ENCODE results near the gene TARBP1.

TARBP1 gene

GRCh38 chr1:234373064-234373958 is 105.7 kb downstream of the TARBP1 start, which contains the start of gene COA6:
COA6 (plus strand) TSS chr1:234373456; CDS start chr1:234373467, 11 bp downstream.
- TF ChIP-seq, protein P1, sequence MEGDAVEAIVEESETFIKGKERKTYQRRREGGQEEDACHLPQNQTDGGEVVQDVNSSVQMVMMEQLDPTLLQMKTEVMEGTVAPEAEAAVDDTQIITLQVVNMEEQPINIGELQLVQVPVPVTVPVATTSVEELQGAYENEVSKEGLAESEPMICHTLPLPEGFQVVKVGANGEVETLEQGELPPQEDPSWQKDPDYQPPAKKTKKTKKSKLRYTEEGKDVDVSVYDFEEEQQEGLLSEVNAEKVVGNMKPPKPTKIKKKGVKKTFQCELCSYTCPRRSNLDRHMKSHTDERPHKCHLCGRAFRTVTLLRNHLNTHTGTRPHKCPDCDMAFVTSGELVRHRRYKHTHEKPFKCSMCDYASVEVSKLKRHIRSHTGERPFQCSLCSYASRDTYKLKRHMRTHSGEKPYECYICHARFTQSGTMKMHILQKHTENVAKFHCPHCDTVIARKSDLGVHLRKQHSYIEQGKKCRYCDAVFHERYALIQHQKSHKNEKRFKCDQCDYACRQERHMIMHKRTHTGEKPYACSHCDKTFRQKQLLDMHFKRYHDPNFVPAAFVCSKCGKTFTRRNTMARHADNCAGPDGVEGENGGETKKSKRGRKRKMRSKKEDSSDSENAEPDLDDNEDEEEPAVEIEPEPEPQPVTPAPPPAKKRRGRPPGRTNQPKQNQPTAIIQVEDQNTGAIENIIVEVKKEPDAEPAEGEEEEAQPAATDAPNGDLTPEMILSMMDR (conservative IDR thresholded peaks at IDR 0.05; ENCODE audit: low read depth, low read length): no peak
- H3K4me3 ChIP-seq (ENCODE audit: low read depth, low read length): peak within 1 kb of the TSS; percentile 95
- DNase-seq (ENCODE audit: low read depth): peak; percentile 98

DNA sequence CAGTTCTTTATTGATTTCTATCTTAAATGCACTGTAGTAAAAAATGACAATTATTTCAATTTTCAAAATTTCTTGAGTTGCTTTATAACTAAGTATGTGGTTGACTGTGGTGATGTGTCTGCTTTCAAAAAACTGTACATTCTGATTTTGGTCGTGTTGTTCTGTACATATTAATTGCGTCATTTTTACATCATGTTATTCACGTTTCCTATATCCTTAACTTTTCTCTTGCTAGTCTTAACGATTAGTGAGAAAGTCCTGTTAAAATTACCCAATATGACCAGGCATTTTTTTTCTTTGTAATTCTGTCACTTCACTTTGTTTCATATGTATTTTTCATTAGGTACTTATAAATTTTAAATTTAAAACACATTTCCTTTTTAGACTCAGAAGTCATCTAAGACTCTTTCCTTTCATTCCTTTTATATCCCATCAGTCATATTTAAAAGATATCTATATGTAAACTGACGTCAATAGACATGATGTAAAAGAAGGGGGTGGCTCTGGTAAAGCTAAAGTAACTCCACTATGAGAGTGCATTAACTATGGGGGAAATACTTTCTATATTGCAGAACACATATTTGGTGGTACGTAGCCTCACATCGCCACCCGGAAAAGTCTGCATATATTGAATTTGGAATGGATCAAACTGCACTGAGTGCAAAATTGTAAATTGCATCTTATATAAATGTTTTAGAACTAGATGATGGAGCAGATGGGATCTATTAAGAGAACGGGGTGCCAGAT is 106.8 kb downstream of the TARBP1 start:
- no peak for DNase-seq (ENCODE audit: low read depth)
- TF ChIP-seq, protein P1 (conservative IDR thresholded peaks at IDR 0.05; ENCODE audit: low read depth, low read length): no peak
- peak overlapping the region; percentile 95 for H3K4me3 ChIP-seq (ENCODE audit: low read depth, low read length)

GRCh38 chr1:234371414-234371813 is 107.6 kb downstream of the TARBP1 start:
- TF ChIP-seq, protein P1 (conservative IDR thresholded peaks at IDR 0.05; ENCODE audit: low read depth, low read length): no peak
- no peak overlapping the region for H3K4me3 ChIP-seq (ENCODE audit: low read depth, low read length)
- DNase-seq (ENCODE audit: low read depth): no peak

GRCh38 chr1:234369784-234370183 is 109.2 kb downstream of the TARBP1 start:
- TF ChIP-seq, protein P1 (conservative IDR thresholded peaks at IDR 0.05; ENCODE audit: low read depth, low read length): no peak
- peak; percentile 40 for DNase-seq (ENCODE audit: low read depth)
- no peak overlapping the region for H3K4me3 ChIP-seq (ENCODE audit: low read depth, low read length)

- no peak for DNase-seq (ENCODE audit: low read depth)
- TF ChIP-seq, protein P1 (conservative IDR thresholded peaks at IDR 0.05; ENCODE audit: low read depth, low read length): no peak
These were observed 109.9 kb downstream of the TARBP1 start for GRCh38 chr1:234369033-234369430.

DNA sequence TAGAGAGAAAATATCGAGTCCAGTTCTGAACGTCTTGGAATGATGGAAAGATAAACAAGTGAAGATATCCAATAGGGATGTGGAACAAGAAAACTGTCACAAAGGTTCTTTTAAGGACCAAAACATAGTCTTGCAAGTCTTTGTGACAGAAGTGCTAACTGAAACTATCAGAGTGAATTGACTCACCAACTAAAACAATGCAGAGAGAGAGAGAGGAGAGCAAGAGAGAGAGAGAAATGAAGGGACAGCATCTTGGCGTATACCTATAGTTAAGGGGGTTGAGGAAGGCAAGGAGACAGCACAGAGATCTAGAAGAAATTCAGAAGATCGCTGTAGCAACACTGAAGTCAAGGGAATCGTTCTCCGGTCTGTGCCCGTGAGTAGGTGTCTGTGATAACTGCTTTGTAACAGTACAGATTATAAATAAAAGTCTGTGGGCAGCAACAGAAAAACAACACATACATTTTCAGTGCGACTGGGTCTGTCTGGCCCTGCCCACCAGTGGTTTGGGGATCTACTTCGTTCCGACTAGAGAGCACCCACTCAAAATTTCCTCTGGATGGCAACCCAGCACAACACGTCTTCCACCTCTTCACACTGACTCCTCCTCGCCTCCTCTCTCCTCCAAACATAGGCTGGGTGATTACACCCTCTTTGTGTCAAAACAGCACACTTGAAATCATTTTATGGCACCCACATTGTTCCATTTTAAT is 110.5 kb downstream of the TARBP1 start:
- no peak for DNase-seq (ENCODE audit: low read depth)
- TF ChIP-seq, protein P1 (conservative IDR thresholded peaks at IDR 0.05; ENCODE audit: low read depth, low read length): no peak

More at GRCh38 chr1:234369033-234369430, 109.9 kb downstream of the TARBP1 start:
- H3K4me3 ChIP-seq (ENCODE audit: low read depth, low read length): no peak overlapping the region

More for the DNA sequence above, 110.5 kb downstream of the TARBP1 start:
- no peak overlapping the region for H3K4me3 ChIP-seq (ENCODE audit: low read depth, low read length)
